T-helper 22 cell (primary cell): ENCODE measurements around the gene RIT1.

Source experiments
- DNase-seq: peaks from one replicate; pipeline ENCODE4 v3.0.0-alpha.2; 2020; ENCODE audit warnings: low read depth

The RIT1 gene

DNA sequence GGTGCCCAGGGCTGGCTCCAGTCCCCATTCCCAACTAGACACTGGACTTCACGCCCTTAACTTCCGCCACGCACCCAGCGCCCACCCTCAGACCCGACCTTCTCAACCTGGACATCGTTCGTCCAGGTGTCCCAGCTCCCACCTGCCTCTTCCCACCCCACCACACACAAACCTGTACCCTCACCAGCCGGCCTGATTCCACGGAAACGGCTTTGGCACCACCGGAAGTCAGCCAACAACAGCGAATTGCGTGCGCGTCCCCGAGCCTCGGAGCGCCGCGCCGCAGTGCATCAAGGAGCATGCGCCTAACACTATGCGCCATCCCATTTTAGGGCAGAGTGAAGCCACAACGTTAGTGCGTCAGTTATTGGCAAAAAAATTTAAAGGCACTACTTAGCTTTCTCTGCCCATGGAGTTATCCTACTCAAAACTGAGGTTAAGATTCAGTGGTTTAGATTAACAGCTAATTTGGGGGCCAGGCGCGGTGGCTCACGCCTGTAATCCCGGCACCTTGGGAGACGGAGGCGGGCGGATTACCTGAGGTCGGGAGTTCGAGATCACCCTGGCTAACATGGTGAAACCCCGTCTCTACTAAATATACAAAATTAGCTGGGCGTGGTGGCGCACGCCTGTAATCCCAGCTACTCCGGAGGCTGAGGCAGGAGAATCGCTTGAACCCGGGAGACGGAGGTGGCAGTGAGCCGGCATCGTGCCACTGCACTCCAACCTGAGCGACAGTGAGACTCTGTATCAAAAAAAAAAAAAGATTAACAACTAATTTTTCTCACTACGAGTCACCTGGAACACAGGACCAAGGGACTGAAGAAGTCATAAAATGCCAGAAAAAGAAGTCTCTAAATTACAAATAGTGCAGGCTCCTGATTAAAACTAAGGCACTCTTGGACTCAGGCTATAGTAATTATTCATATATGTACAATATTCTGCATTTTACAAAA is 53.9 kb downstream of the RIT1 start, which contains the start of gene GON4L:
Gene GON4L, minus strand, starts transcription at position 240 of the 956 bp plus-strand sequence. CDS start 3,434 bp downstream, outside the sequence.
- DNase-seq: peak; percentile 78

DNA sequence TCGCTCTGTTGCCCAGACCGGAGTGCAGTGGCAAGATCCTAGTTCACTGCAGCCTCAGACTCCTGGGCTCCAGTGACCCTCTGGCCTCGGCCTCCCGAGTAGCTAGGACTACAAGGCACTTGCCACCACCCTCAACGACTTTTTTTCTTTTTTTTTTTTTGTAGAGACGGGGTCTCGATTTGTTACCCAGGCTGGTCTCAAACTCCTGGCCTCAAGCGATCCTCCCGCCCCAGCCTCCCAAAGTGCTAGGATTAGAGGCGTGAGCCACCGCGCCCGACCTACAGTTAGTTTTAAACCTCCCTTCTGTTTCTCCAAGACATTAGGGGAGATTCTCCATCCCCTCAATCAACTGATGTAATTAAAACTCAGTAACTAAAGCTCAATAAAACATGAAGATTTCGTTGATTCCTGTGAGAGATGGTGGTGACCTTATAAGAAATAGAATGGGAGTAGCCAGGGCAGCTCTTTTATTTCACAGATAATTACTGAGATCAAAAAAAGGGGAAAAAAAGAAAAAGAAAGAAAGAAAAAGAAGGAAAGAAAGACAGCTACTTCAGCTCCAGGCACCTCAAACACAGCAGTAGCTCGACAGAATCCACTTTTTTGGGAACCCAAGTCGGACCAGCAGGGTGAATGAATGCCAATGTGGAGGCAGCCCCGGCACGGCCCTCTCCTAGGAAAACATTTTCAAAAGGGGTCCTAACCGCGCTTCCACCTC is 54.7 kb downstream of the RIT1 start:
- DNase-seq: no peak

DNA sequence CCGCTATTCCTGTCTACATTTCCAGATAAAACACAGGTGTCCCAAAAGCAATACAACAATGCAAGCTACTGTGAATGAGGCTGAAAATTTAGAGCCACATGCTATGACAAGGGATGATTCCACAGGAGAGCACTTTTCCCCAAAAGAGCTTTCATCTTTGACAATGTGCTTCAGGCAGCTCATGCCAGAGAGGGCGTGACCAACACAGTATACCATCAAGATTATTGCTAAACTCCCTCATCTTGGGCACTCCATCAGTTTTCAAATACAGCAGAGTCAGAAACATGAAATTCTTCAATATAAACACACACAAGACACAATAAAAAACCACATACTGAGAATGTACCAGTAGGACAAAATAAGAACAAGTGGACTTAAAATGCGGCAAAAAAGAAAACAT is 60.8 kb downstream of the RIT1 start:
- DNase-seq: no peak

DNA sequence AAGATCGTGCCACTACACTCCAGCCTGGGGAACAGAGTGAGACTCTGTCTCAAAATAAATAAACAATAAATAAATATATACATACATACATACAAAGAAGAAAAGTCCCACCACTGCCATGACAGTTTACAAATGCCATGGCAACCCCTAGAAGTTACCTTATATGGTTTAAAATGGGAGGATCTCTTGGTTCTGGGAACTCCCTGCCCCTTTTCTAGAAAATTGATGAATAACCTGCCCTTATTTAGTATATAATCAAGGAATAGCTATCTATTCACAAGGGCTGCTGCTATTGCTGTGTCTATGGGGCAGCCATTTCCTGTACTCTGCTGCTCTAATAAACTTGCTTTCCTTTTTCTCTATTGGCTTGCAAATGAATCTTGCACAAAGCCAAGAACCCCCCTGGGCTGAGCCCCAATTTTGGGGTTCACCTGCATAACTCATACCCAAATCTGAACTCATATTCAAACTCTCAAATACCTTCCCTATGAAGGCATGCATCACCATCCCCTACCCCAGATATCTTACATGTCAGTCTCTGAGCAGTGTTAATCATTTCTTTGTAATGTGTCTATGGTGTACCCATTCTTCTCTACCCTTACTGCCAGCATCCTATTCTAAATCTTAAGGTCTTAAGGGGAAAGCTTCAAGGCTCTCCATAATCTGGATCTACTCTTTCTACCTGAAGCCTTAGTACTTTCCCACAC is 63.2 kb downstream of the RIT1 start:
- no peak for DNase-seq
